Mesenchymal stem cell (in vitro differentiated cells and primary cell): ENCODE data around the gene AIG1.

Experiments
- DNase-seq: peaks from one replicate; pipeline ENCODE4 v3.0.0-alpha.2; 2013
- H2AFZ ChIP-seq: one replicate; pipeline ENCODE4 v1.6.1; 2013; ENCODE audit warnings: low read depth, mild to moderate bottlenecking, control low read depth, inconsistent platforms, low read length, moderate library complexity
- H2AK5ac ChIP-seq: 2 replicates; pipeline ENCODE4 v1.6.1; 2013; ENCODE audit warnings: low read length, moderate library complexity, mild to moderate bottlenecking, inconsistent platforms; ENCODE audit not compliant: severe bottlenecking
- H2BK120ac ChIP-seq: one replicate; pipeline ENCODE4 v1.6.1; 2013; ENCODE audit warnings: low read depth, mild to moderate bottlenecking, inconsistent platforms, low read length, moderate library complexity
- H2BK12ac ChIP-seq, 2 experiments: one replicate each; pipeline ENCODE4 v1.6.1; 2013; ENCODE audit warnings: inconsistent platforms in 2 of 2, low read length in 2 of 2, mild to moderate bottlenecking in 2 of 2, moderate library complexity in 2 of 2, control low read depth in 1 of 2
- H2BK15ac ChIP-seq: one replicate; pipeline ENCODE4 v1.6.1; 2013; ENCODE audit warnings: mild to moderate bottlenecking, low read depth, inconsistent platforms; ENCODE audit not compliant: poor library complexity, severe bottlenecking
- H2BK5ac ChIP-seq: 2 replicates; pipeline ENCODE4 v1.6.1; 2013; ENCODE audit warnings: low read depth, mild to moderate bottlenecking, low read length, control low read depth, inconsistent platforms; ENCODE audit not compliant: poor library complexity, severe bottlenecking
- H3K14ac ChIP-seq, 2 experiments: one replicate each; pipeline ENCODE4 v1.6.1; 2013; ENCODE audit warnings: inconsistent platforms in 2 of 2, low read length in 2 of 2, control low read depth in 1 of 2, mild to moderate bottlenecking in 1 of 2, moderate library complexity in 1 of 2
- H3K18ac ChIP-seq, 2 experiments: one replicate each; pipeline ENCODE4 v1.6.1; 2013; ENCODE audit warnings: inconsistent platforms in 2 of 2, low read length in 2 of 2, control low read depth in 1 of 2, low read depth in 1 of 2, mild to moderate bottlenecking in 1 of 2
- H3K23ac ChIP-seq, 2 experiments: one replicate each; pipeline ENCODE4 v1.6.1; 2013; ENCODE audit warnings: inconsistent platforms in 2 of 2, low read length in 2 of 2, mild to moderate bottlenecking in 2 of 2, moderate library complexity in 2 of 2, control low read depth in 1 of 2
- H3K27ac ChIP-seq: 2 replicates; pipeline ENCODE4 v1.5.1; 2013; ENCODE audit warnings: mild to moderate bottlenecking, moderate library complexity, low read length, control low read depth, inconsistent platforms; ENCODE audit not compliant: poor library complexity, severe bottlenecking
- H3K27me3 ChIP-seq, 2 experiments: 2 replicates each; pipeline versions ENCODE4 v1.6.1 to v1.7.0; 2013; ENCODE audit warnings: low read length in 2 of 2, mild to moderate bottlenecking in 2 of 2, moderate library complexity in 2 of 2, control low read depth in 1 of 2, inconsistent platforms in 1 of 2; ENCODE audit not compliant: control insufficient read depth in 1 of 2, insufficient read depth in 1 of 2
- H3K36me3 ChIP-seq, 2 experiments: 2 replicates each; pipeline versions ENCODE4 v1.6.1 to v1.7.0; 2013; ENCODE audit warnings: low read length in 2 of 2, control low read depth in 1 of 2, inconsistent platforms in 1 of 2, low read depth in 1 of 2, mild to moderate bottlenecking in 1 of 2; ENCODE audit not compliant: insufficient read depth in 2 of 2, control insufficient read depth in 1 of 2
- H3K4ac ChIP-seq, 2 experiments: one replicate each; pipeline ENCODE4 v1.6.1; 2013; ENCODE audit warnings: inconsistent platforms in 2 of 2, low read length in 2 of 2, mild to moderate bottlenecking in 2 of 2, moderate library complexity in 2 of 2, control low read depth in 1 of 2, low read depth in 1 of 2
- H3K4me1 ChIP-seq: 2 replicates; pipeline ENCODE4 v1.6.1; 2013; ENCODE audit warnings: low read depth, low read length, control low read depth; ENCODE audit not compliant: control insufficient read depth, insufficient read depth
- H3K4me2 ChIP-seq: 2 replicates; pipeline ENCODE4 v1.6.1; 2013; ENCODE audit warnings: low read length, mild to moderate bottlenecking, inconsistent platforms; ENCODE audit not compliant: poor library complexity, severe bottlenecking
- H3K4me3 ChIP-seq, 2 experiments: 2 replicates each; pipeline versions ENCODE4 v1.5.1 to v1.7.0; 2013; ENCODE audit warnings: low read length in 2 of 2, mild to moderate bottlenecking in 2 of 2, control low read depth in 1 of 2, low read depth in 1 of 2; ENCODE audit not compliant: insufficient read depth in 1 of 2
- H3K79me1 ChIP-seq: replicated peaks from 2 replicates; pipeline ENCODE4 v1.6.1; 2013; ENCODE audit warnings: mild to moderate bottlenecking, control low read depth, low read length, inconsistent platforms; ENCODE audit not compliant: poor library complexity, severe bottlenecking
- H3K9ac ChIP-seq: 2 replicates; pipeline ENCODE4 v1.7.0; 2013; ENCODE audit warnings: mild to moderate bottlenecking, low read length, moderate library complexity
- H3K9me3 ChIP-seq: 2 replicates; pipeline ENCODE4 v1.7.0; 2013; ENCODE audit warnings: mild to moderate bottlenecking, low read length; ENCODE audit not compliant: control insufficient read depth
- H4K8ac ChIP-seq: one replicate; pipeline ENCODE4 v1.6.1; 2013; ENCODE audit warnings: inconsistent platforms, mild to moderate bottlenecking, low read length, moderate library complexity
- H4K91ac ChIP-seq: one replicate; pipeline ENCODE4 v1.6.1; 2013; ENCODE audit warnings: mild to moderate bottlenecking, low read length, inconsistent platforms
- whole genome bisulfite sequencing: methylation state at CpG from one replicate; pipeline ENCODE4 v1.1.7; 2013; ENCODE audit warnings: mixed read lengths; 5-methylcytosine and 5-hydroxymethylcytosine counted together

AIG1 gene

DNA sequence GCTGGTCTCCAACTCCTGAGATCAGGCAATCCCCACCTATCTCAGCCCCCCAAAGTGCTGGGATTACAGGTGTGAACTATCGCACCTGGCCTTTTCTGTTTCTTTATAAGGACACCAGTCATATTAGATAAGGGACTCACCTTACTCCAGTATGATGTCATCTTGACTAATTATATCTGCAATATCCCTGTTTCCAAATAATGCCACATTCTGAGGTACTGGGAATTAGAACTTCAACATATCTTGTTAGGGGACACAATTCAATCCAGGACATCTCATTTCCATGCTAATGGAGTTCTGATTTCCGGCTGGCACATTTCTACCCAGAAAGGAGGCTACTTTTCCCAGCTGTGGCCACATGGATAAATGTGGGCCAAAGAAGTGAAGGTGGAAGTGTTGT, 6.4 kb upstream of the AIG1 start:
- Histone ChIP-seq H3K27me3 (no peaks in the 10 kb centered on the region), H3K4ac (no peak overlapping the region), H3K79me1 (no peaks in the 10 kb centered on the region), H3K4me2 (no peak overlapping the region), H3K18ac (no peak overlapping the region), H3K9ac (no peak overlapping the region), H2BK12ac (no peak overlapping the region), H2AFZ (no peak overlapping the region), H2AK5ac (no peak overlapping the region), H2BK5ac (no peak overlapping the region), H3K36me3 (no peaks in the 10 kb centered on the region), H2BK120ac (no peak overlapping the region), H3K4me1 (no peaks in the 10 kb centered on the region), H3K4me3 (no peak overlapping the region), H3K14ac (no peak overlapping the region), H4K91ac (no peak overlapping the region), H3K9me3 (no peaks in the 10 kb centered on the region), H2BK15ac (no peak overlapping the region), H3K27ac (no peak overlapping the region), H3K23ac (no peak overlapping the region), H4K8ac (no peak overlapping the region)
- 89% methylated on average over 2 of the region's 2 CpGs for WGBS
- DNase-seq: no peak

DNA sequence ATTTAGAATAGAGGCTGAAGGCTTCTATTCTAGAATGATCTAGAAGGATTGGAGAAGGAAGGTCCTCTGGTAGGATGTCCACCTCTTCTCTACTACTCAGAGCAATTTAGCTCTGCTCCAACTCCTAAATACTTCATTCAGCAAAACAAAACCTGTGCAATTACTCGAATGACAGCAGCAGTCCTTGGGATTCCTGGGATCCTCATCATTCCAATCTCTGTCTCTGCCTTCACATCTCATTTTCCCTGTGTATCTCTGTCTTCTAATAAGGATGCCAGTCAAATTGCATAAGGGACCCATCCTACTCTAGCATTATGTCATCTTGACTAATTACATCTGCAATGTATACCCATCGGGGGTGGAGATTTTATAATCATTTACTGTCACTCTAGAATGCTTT, 5.5 kb upstream of the AIG1 start:
- Histone ChIP-seq H3K9ac (no peak overlapping the region), H3K79me1 (no peaks in the 10 kb centered on the region), H3K4me3 (no peak overlapping the region), H2BK12ac (no peak overlapping the region), H3K9me3 (no peaks in the 10 kb centered on the region), H2BK15ac (no peak overlapping the region), H3K4me2 (no peak overlapping the region), H2BK120ac (no peak overlapping the region), H3K27ac (no peak overlapping the region), H2AFZ (no peak overlapping the region), H3K4me1 (peaks cover 1% of the 10 kb centered on the region), H3K27me3 (no peaks in the 10 kb centered on the region), H3K18ac (no peak overlapping the region), H2AK5ac (no peak overlapping the region), H3K14ac (no peak overlapping the region), H3K4ac (no peak overlapping the region), H4K91ac (no peak overlapping the region), H2BK5ac (no peak overlapping the region), H3K23ac (no peak overlapping the region), H4K8ac (no peak overlapping the region), H3K36me3 (no peaks in the 10 kb centered on the region)
- no peak for DNase-seq
- WGBS: 75% methylated on average over 1 of the region's 2 CpGs

DNA sequence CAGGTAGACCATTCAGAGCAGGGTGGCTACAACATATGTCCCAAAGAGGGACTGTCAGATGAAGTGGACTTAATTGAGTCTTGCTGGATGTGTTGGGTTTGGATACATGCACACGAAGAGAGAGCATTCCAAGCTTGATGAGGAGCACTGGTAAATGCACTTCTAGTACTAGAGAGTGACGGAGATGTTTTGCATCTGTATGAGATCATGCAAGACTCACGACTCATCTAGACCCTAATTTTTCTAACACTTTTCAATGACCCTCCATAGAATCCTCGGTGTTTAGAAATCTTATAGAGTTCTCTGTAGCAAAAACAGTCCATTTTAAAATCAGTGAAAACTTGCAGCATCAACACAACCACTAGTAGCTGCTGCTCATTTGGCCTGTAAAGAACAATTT, 4.8 kb upstream of the AIG1 start:
- DNase-seq: no peak
- Histone ChIP-seq H3K4me3 (no peak overlapping the region), H3K9me3 (no peaks in the 10 kb centered on the region), H3K4me1 (peaks cover 2% of the 10 kb centered on the region), H2BK120ac (no peak overlapping the region), H3K27ac (no peak overlapping the region), H3K4me2 (no peak overlapping the region), H3K14ac (no peak overlapping the region), H2BK5ac (no peak overlapping the region), H3K23ac (no peak overlapping the region), H2AK5ac (no peak overlapping the region), H2BK12ac (no peak overlapping the region), H4K91ac (no peak overlapping the region), H3K36me3 (no peaks in the 10 kb centered on the region), H2AFZ (no peak overlapping the region), H3K18ac (no peak overlapping the region), H3K9ac (no peak overlapping the region), H3K27me3 (no peaks in the 10 kb centered on the region), H3K79me1 (no peaks in the 10 kb centered on the region), H4K8ac (no peak overlapping the region), H2BK15ac (no peak overlapping the region), H3K4ac (no peak overlapping the region)
- 65% methylated on average over 4 of the region's 4 CpGs for WGBS

DNA sequence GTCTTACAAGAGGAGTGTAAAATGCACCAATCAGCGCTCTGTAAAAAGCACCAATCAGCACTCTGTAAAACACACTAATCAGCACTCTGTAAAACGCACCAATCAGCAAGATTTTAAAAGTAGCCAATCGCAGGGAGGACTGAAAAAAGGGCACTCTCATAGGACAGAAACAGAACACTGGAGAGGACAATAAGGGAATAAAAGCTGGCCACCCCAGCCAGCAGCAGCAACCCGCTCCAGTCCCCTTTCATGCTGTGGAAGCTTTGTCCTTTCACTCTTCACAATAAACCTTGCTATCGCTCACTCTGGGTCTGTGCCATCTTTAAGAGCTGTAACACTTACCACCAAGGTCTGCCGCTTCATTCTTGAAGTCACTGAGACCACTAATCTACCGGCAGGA, 1.7 kb upstream of the AIG1 start:
- H3K9me3 ChIP-seq: no peaks in the 10 kb centered on the region
- no peaks in the 10 kb centered on the region for H3K27me3 ChIP-seq
- H3K14ac ChIP-seq: no peak overlapping the region
- H2AK5ac ChIP-seq: peak overlapping the region; percentile 85
- H3K18ac ChIP-seq: peak overlapping the region in 1 of 2 experiments; percentile 18
- H2BK120ac ChIP-seq: no peak overlapping the region
- no peaks in the 10 kb centered on the region for H3K36me3 ChIP-seq
- no peak overlapping the region for H2AFZ ChIP-seq
- peaks cover 6% of the 10 kb centered on the region for H3K4me1 ChIP-seq
- 97% methylated on average over 5 of the region's 7 CpGs for WGBS
- H3K79me1 ChIP-seq: peaks cover 6% of the 10 kb centered on the region
- H3K4me3 ChIP-seq: peak overlapping the region in 1 of 2 experiments; percentile 91
- no peak overlapping the region for H3K4ac ChIP-seq
- no peak overlapping the region for H3K4me2 ChIP-seq
- H3K23ac ChIP-seq: no peak overlapping the region
- no peak overlapping the region for H2BK15ac ChIP-seq
- DNase-seq: no peak
- H2BK12ac ChIP-seq: no peak overlapping the region
- no peak overlapping the region for H4K8ac ChIP-seq
- no peak overlapping the region for H3K27ac ChIP-seq
- no peak overlapping the region for H2BK5ac ChIP-seq
- peak overlapping the region; percentile 97 for H3K9ac ChIP-seq
- H4K91ac ChIP-seq: no peak overlapping the region
